GM23248 (cell line): Measurements from ENCODE around the gene FBN1. TPM values are rescaled to one million over a fixed set of nuclear protein-coding genes. Genes with fewer than 3 reads are reported as not detected.

Experiments
- DNase-seq: peaks from one replicate; pipeline ENCODE4 v3.0.0-alpha.2; 2015
- H2AFZ ChIP-seq: fragments of 200-600 bp; sonication (generic); 2 replicates; pipeline ENCODE4 v1.6.1; 2016; ENCODE audit warnings: antibody characterized with exemption
- H3F3A ChIP-seq: fragments of 200-600 bp; sonication (generic); 2 replicates; pipeline ENCODE4 v1.6.1; 2016; ENCODE audit warnings: mild to moderate bottlenecking, antibody characterized with exemption, mixed run types; ENCODE audit not compliant: insufficient read depth
- H3K27ac ChIP-seq: fragments of 200-600 bp; sonication (generic); 2 replicates; pipeline ENCODE4 v1.5.1; 2016; ENCODE audit warnings: mild to moderate bottlenecking
- H3K27me3 ChIP-seq: fragments of 200-600 bp; sonication (generic); replicated peaks from 2 replicates; pipeline ENCODE4 v1.6.1; 2016; ENCODE audit warnings: mild to moderate bottlenecking; ENCODE audit not compliant: insufficient read depth
- H3K36me3 ChIP-seq: fragments of 200-600 bp; sonication (generic); 2 replicates; pipeline ENCODE4 v1.6.1; 2016; ENCODE audit warnings: low read depth, mild to moderate bottlenecking
- H3K4me1 ChIP-seq: fragments of 200-600 bp; sonication (generic); 2 replicates; pipeline ENCODE4 v1.6.1; 2016; ENCODE audit warnings: mild to moderate bottlenecking; ENCODE audit not compliant: insufficient read depth
- H3K4me2 ChIP-seq: fragments of 200-600 bp; sonication (generic); one replicate; pipeline ENCODE4 v1.6.1; 2016; ENCODE audit warnings: mild to moderate bottlenecking; ENCODE audit not compliant: unreplicated experiment
- H3K4me3 ChIP-seq: fragments of 200-600 bp; sonication (generic); 2 replicates; pipeline ENCODE4 v1.5.1; 2016; ENCODE audit warnings: mild to moderate bottlenecking
- H3K79me2 ChIP-seq: fragments of 200-600 bp; sonication (generic); 2 replicates; pipeline ENCODE4 v1.6.1; 2016; ENCODE audit warnings: mild to moderate bottlenecking; ENCODE audit not compliant: insufficient read depth
- H3K9ac ChIP-seq: fragments of 200-600 bp; sonication (generic); 2 replicates; pipeline ENCODE4 v1.6.1; 2016; ENCODE audit warnings: mild to moderate bottlenecking
- H3K9me2 ChIP-seq: fragments of 200-600 bp; sonication (generic); 2 replicates; pipeline ENCODE4 v1.6.1; 2016; ENCODE audit warnings: mixed run types, mild to moderate bottlenecking, moderate library complexity; ENCODE audit not compliant: insufficient read depth
- H3K9me3 ChIP-seq: fragments of 200-600 bp; sonication (generic); one replicate; pipeline ENCODE4 v1.6.1; 2017; ENCODE audit warnings: low read depth
- H4K20me1 ChIP-seq: fragments of 200-600 bp; sonication (generic); 2 replicates; pipeline ENCODE4 v1.6.0; 2016; ENCODE audit not compliant: insufficient read depth
- EZH2 ChIP-seq: fragments of 200-600 bp; sonication (generic); IDR thresholded peaks from 2 replicates; pipeline ENCODE4 v1.6.1; 2018; ENCODE audit warnings: antibody characterized with exemption, mild to moderate bottlenecking; ENCODE audit not compliant: insufficient read depth, poor library complexity, severe bottlenecking
- EZH2phosphoT487 ChIP-seq: fragments of 200-600 bp; sonication (generic); IDR thresholded peaks from 2 replicates; pipeline ENCODE4 v1.6.1; 2018; ENCODE audit warnings: antibody characterized with exemption, moderate library complexity, mild to moderate bottlenecking, low read depth; ENCODE audit not compliant: insufficient read depth
- WGBS, 2 experiments: methylation state at CpG; one replicate each; pipeline ENCODE4 v1.1.6; 2015 to 2017; ENCODE audit warnings: low lambda C conversion rate in 2 of 2, low coverage in 1 of 2; ENCODE audit errors: missing lambda C conversion rate in 2 of 2; 5-methylcytosine and 5-hydroxymethylcytosine counted together
- in situ Hi-C: fragments of 300-500 bp; cut with MboI; formaldehyde crosslinking; loops from 2 replicates; pipeline ENCODE4 v1.15.0; 2020
- polyA plus RNA-seq: library from polyadenylated mRNA; unstranded; fragments of >200 nt; fragmentation: Nextera tagmentation; extraction: Ambion mirVana; gene quantifications from 2 replicates; pipeline ENCODE4 v1.2.1, GENCODE V29; 2016
- total RNA-seq: library from RNA; depleted of rRNA; stranded (reverse); fragments of >200 nt; shearing (Covaris generic); gene quantifications from 2 replicates; pipeline ENCODE4 v1.2.3, GENCODE V29; 2014

Gene FBN1
- total and polyA plus RNA-seq, 2 experiments from 2014 or later: 374 to 1,478 TPM

- peak overlapping the region; percentile 49 for H3K27ac ChIP-seq
- in situ Hi-C loops: no loop called here
- 0 out of 2 replicates have a peak overlapping the region, but pooled peaks have one; percentile 11 for H3K9ac ChIP-seq
Observed at GRCh38 chr15:48510976-48511375, 134.5 kb downstream of the FBN1 start.

GRCh38 chr15:48507416-48508065, 138.0 kb downstream of the FBN1 start:
- TF ChIP-seq EZH2phosphoT487 (no peak), EZH2 (no peak)
- H4K20me1 ChIP-seq: no peaks in the 10 kb centered on the region
- DNase-seq: peak; percentile 76
- H3K9me2 ChIP-seq: no peaks in the 10 kb centered on the region
- WGBS, 2 experiments: 42% methylated on average over 2 of the region's 2 CpGs
- no peaks in the 10 kb centered on the region for H3K9me3 ChIP-seq
- H3F3A ChIP-seq: peaks cover 96% of the 10 kb centered on the region
- in situ Hi-C loops: no loop called here
- H2AFZ ChIP-seq: no peak overlapping the region
- peaks cover 97% of the 10 kb centered on the region for H3K36me3 ChIP-seq
- H3K4me3 ChIP-seq: no peak overlapping the region
- no peak overlapping the region for H3K9ac ChIP-seq
- no peaks in the 10 kb centered on the region for H3K27me3 ChIP-seq
- H3K27ac ChIP-seq: peak overlapping the region; percentile 48
- H3K4me2 ChIP-seq: no peak overlapping the region
- peaks cover 17% of the 10 kb centered on the region for H3K4me1 ChIP-seq
- peaks cover 66% of the 10 kb centered on the region for H3K79me2 ChIP-seq

More at GRCh38 chr15:48510976-48511375, 134.5 kb downstream of the FBN1 start:
- Histone ChIP-seq H3K4me3 (no peak overlapping the region), H4K20me1 (no peaks in the 10 kb centered on the region), H3K4me1 (peaks cover 17% of the 10 kb centered on the region), H3K9me3 (no peaks in the 10 kb centered on the region), H3K4me2 (no peak overlapping the region), H3K79me2 (peaks cover 73% of the 10 kb centered on the region), H3F3A (peaks cover 95% of the 10 kb centered on the region), H3K9me2 (no peaks in the 10 kb centered on the region), H2AFZ (no peak overlapping the region), H3K36me3 (peaks cover 97% of the 10 kb centered on the region), H3K27me3 (no peaks in the 10 kb centered on the region)
- 37 to 40% methylated on average over 6 of the region's 6 CpGs for WGBS, 2 experiments
- peak; percentile 53 for DNase-seq
- TF ChIP-seq EZH2phosphoT487: no peak
- TF ChIP-seq EZH2: no peak

- no peaks in the 10 kb centered on the region for H4K20me1 ChIP-seq
- H3F3A ChIP-seq: peaks cover 96% of the 10 kb centered on the region
- no peaks in the 10 kb centered on the region for H3K27me3 ChIP-seq
- H3K4me2 ChIP-seq: no peak overlapping the region
- WGBS, 2 experiments: 64 to 65% methylated on average over 3 of the region's 3 CpGs
- H3K4me1 ChIP-seq: peaks cover 32% of the 10 kb centered on the region
- peak overlapping the region; percentile 48 for H3K27ac ChIP-seq
- peaks cover 60% of the 10 kb centered on the region for H3K79me2 ChIP-seq
- no peaks in the 10 kb centered on the region for H3K9me3 ChIP-seq
- DNase-seq: no peak
- no peak overlapping the region for H2AFZ ChIP-seq
- in situ Hi-C loops: no loop called here
- TF ChIP-seq EZH2: no peak
- no peak for TF ChIP-seq EZH2phosphoT487
- no peaks in the 10 kb centered on the region for H3K9me2 ChIP-seq
- H3K36me3 ChIP-seq: peaks cover 97% of the 10 kb centered on the region
- no peak overlapping the region for H3K4me3 ChIP-seq
- no peak overlapping the region for H3K9ac ChIP-seq
Observed at GRCh38 chr15:48505067-48505466, 140.4 kb downstream of the FBN1 start.

GRCh38 chr15:48501208-48501607, 144.3 kb downstream of the FBN1 start:
- Histone ChIP-seq H3K9me2 (no peaks in the 10 kb centered on the region), H3K27ac (peak overlapping the region; percentile 37), H3F3A (peaks cover 98% of the 10 kb centered on the region), H3K4me3 (no peak overlapping the region), H3K27me3 (no peaks in the 10 kb centered on the region), H3K9ac (no peak overlapping the region), H4K20me1 (no peaks in the 10 kb centered on the region), H3K4me2 (no peak overlapping the region), H3K4me1 (peaks cover 31% of the 10 kb centered on the region), H3K9me3 (no peaks in the 10 kb centered on the region), H3K36me3 (peaks cover 100% of the 10 kb centered on the region), H3K79me2 (peaks cover 80% of the 10 kb centered on the region), H2AFZ (no peak overlapping the region)
- in situ Hi-C loops: no loop called here
- TF ChIP-seq EZH2phosphoT487: no peak
- no peak for TF ChIP-seq EZH2
- 91 to 100% methylated on average over 1 of the region's 1 CpG for WGBS, 2 experiments
- no peak for DNase-seq
